A549 treated with Hydrocortisone at 1 μM for 4 hours (cell line): ENCODE data around the gene DYNLT2B. TPM values are rescaled to one million over a fixed set of nuclear protein-coding genes. Genes with fewer than 3 reads are reported as not detected.

Source experiments
- total RNA-seq: library from RNA; stranded (reverse); fragments of 200-300 nt; extraction: Qiagen RNA extraction; gene quantifications from 5 replicates; pipeline ENCODE4 v1.2.3, GENCODE V29; 2022

Gene DYNLT2B
- 20.7 to 26.7 TPM (median 24.0 TPM) in 5 replicates for total RNA-seq

GRCh38 chr3:196317687-196318467 is at the start of gene DYNLT2B:
DYNLT2B (minus strand) TSS chr3:196318240; CDS start chr3:196318152, 88 bp downstream.

GRCh38 chr3:196287440-196288140 is 30.4 kb downstream of the DYNLT2B start, which contains the start of gene PCYT1A:
PCYT1A (minus strand) TSS chr3:196287726; CDS start chr3:196270531, 17,195 bp downstream.

Other genes starting within 250 kb of the DYNLT2B start
- 77.8 to 118 TPM (median 88.0 TPM) in 5 replicates for gene TFRC, start 236.2 kb downstream of the DYNLT2B start, total RNA-seq
- 0.17 to 0.35 TPM (median 0.31 TPM) in 3 of 5 replicates, not detected in the others for gene ZDHHC19, start 106.8 kb downstream of the DYNLT2B start, total RNA-seq
- gene SLC51A, start 101.7 kb downstream of the DYNLT2B start, total RNA-seq = not detected in 5 replicates
- 27.4 to 44.9 TPM (median 33.0 TPM) in 5 replicates for gene PCYT1A, start 30.5 kb downstream of the DYNLT2B start, total RNA-seq
- gene TM4SF19, start 20.1 kb upstream of the DYNLT2B start, total RNA-seq = 6.6 to 9.0 TPM (median 8.7 TPM) in 5 replicates
- gene UBXN7, start 114.2 kb upstream of the DYNLT2B start, total RNA-seq = 5.5 to 10.6 TPM (median 9.0 TPM) in 5 replicates
- 3.3 to 4.9 TPM (median 3.5 TPM) in 5 replicates for gene RNF168, start 185.5 kb upstream of the DYNLT2B start, total RNA-seq
- not detected in 5 replicates for gene SMCO1, start 197.1 kb upstream of the DYNLT2B start, total RNA-seq